Testis (tissue), 3 donors: ENCODE results near the gene EEF2. TPM values are rescaled to one million over a fixed set of nuclear protein-coding genes. Genes with fewer than 3 reads are reported as not detected.

Source experiments
- DNase-seq: peaks from one replicate; pipeline ENCODE4 v3.0.0-alpha.2; 2019
- H3K27ac ChIP-seq, 2 donors: fragments of 200-600 bp; sonication (generic); one replicate each; pipeline ENCODE4 v1.5.1; 2019
- H3K27me3 ChIP-seq: fragments of 200-600 bp; sonication (generic); one replicate; pipeline ENCODE4 v1.5.1; 2019
- H3K36me3 ChIP-seq: fragments of 200-600 bp; sonication (generic); one replicate; pipeline ENCODE4 v1.5.1; 2017; ENCODE audit warnings: low read depth; ENCODE audit errors: missing control alignments
- H3K4me1 ChIP-seq: fragments of 200-600 bp; sonication (generic); one replicate; pipeline ENCODE4 v1.5.1; 2019
- H3K4me3 ChIP-seq, 2 donors: fragments of 200-600 bp; sonication (generic); one replicate each; pipeline ENCODE4 v1.5.1; 2017 to 2019
- H3K9me3 ChIP-seq: fragments of 200-600 bp; sonication (generic); one replicate; pipeline ENCODE4 v1.5.1; 2017
- CTCF ChIP-seq, 3 experiments: fragments of 450-650 bp in 2 of 3; fragments of 200-600 bp in 1 of 3; sonication (generic) in 1 of 3; IDR thresholded peaks; one replicate each; pipeline ENCODE4 v1.5.1; 2016 to 2019; ENCODE audit warnings: antibody characterized with exemption in 3 of 3, mild to moderate bottlenecking in 2 of 3, moderate library complexity in 1 of 3
- POLR2A ChIP-seq: fragments of 450-650 bp; IDR thresholded peaks from one replicate; pipeline ENCODE4 v1.6.1; 2017; ENCODE audit warnings: antibody characterized with exemption, mild to moderate bottlenecking, moderate library complexity
- WGBS, 2 donors: methylation state at CpG; one replicate each; pipeline ENCODE4 v1.1.5; 2018; 5-methylcytosine and 5-hydroxymethylcytosine counted together
- intact Hi-C: fragments of 100-400 bp; cut with DNase I; formaldehyde crosslinking; loops from one replicate; pipeline ENCODE4 v1.15.1; 2023; ENCODE audit warnings: low total_unique reads
- polyA plus RNA-seq: library from polyadenylated mRNA; stranded (reverse); fragments of 350-450 nt; fragmentation: Illumina TruSeq; extraction: RNeasy Lipid Tissue Mini Kit (QIAGEN cat#74804); gene quantifications from one replicate; pipeline ENCODE4 v1.2.3, GENCODE V29; 2014; ENCODE audit warnings: low read depth, low replicate concordance; ENCODE audit not compliant: insufficient read depth
- total RNA-seq, 2 donors: library from RNA; depleted of rRNA; stranded (reverse); fragments of >200 nt; gene quantifications; one replicate each; pipeline ENCODE4 v1.2.3, GENCODE V29; 2016

Gene EEF2
- total and polyA plus RNA-seq, 3 donors from 2014 or later: 909 to 1,599 (median 1,429) TPM

DNA sequence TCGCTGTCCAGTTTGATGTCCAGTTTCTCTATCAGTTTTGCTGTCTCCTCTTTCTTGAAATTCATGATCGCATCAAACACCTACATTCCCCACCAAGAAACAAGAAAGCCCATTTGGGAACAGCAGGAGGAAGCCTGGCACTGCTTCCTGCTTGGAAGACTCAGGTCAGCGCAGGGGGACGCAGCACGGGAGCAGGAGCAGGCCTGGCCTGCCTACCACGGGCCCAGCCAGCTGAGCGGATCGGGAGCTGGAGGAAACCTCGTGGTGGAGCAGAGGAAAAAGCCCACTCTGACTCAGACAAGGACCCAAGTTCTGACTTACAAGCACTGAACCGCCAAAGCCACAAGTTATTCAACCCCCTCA lies 3.9 kb downstream of the EEF2 start:
- H3K9me3 ChIP-seq: no peaks in the 10 kb centered on the region
- no peak overlapping the region for H3K27ac ChIP-seq
- H3K4me3 ChIP-seq: no peak overlapping the region
- WGBS, 2 donors: 85 to 91% methylated on average over 10 of the region's 10 CpGs
- H3K36me3 ChIP-seq: peaks cover 7% of the 10 kb centered on the region
- TF ChIP-seq POLR2A: no peak
- no peak for TF ChIP-seq CTCF (IDR thresholded peaks at IDR 0.05)
- DNase-seq: no peak
- peaks cover 19% of the 10 kb centered on the region for H3K4me1 ChIP-seq
- no peaks in the 10 kb centered on the region for H3K27me3 ChIP-seq
- intact Hi-C loops: no loop called here

GRCh38 chr19:3980353-3981251 lies 4.7 kb downstream of the EEF2 start:
- DNase-seq: no peak
- Histone ChIP-seq H3K4me3 (no peak overlapping the region), H3K27me3 (no peaks in the 10 kb centered on the region), H3K4me1 (peaks cover 12% of the 10 kb centered on the region), H3K36me3 (peaks cover 7% of the 10 kb centered on the region), H3K27ac (no peak overlapping the region), H3K9me3 (no peaks in the 10 kb centered on the region)
- TF ChIP-seq CTCF (IDR thresholded peaks at IDR 0.05) (no peak), POLR2A (no peak)
- 86 to 89% methylated on average over 8 to 31 of the region's 31 CpGs for WGBS, 2 donors
- intact Hi-C loops: no loop called here

- H3K4me1 ChIP-seq: peaks cover 10% of the 10 kb centered on the region
- intact Hi-C loops: no loop called here
- TF ChIP-seq CTCF (IDR thresholded peaks at IDR 0.05): no peak
- no peak for TF ChIP-seq POLR2A
- WGBS, 2 donors: 88 to 90% methylated on average over 15 to 25 of the region's 25 CpGs
- H3K9me3 ChIP-seq: no peaks in the 10 kb centered on the region
- H3K27ac ChIP-seq: no peak overlapping the region
- no peak for DNase-seq
- peaks cover 7% of the 10 kb centered on the region for H3K36me3 ChIP-seq
- no peaks in the 10 kb centered on the region for H3K27me3 ChIP-seq
- no peak overlapping the region for H3K4me3 ChIP-seq
Measured at GRCh38 chr19:3979674-3980352, 5.5 kb downstream of the EEF2 start.

- Histone ChIP-seq H3K4me3 (no peak overlapping the region), H3K27ac (no peak overlapping the region), H3K27me3 (no peaks in the 10 kb centered on the region), H3K4me1 (peaks cover 9% of the 10 kb centered on the region), H3K36me3 (peaks cover 7% of the 10 kb centered on the region), H3K9me3 (no peaks in the 10 kb centered on the region)
- no peak for TF ChIP-seq POLR2A
- no peak for TF ChIP-seq CTCF (IDR thresholded peaks at IDR 0.05)
- WGBS, 2 donors: 93 to 100% methylated on average over 3 to 18 of the region's 18 CpGs
- intact Hi-C loops: no loop called here
- DNase-seq: no peak
Measured at GRCh38 chr19:3979289-3979673, 6.0 kb downstream of the EEF2 start.
